NB4 (cell line): ENCODE results near the gene CBFA2T2.

ENCODE experiments used
- MYC ChIP-seq: IDR thresholded peaks from 2 replicates; pipeline ENCODE4 v1.6.1; 2011; ENCODE audit warnings: low read depth, low read length
- TF ChIP-seq, protein P1 (sequence below): IDR thresholded peaks from one replicate; pipeline ENCODE4 v1.5.1; 2012; ENCODE audit warnings: low read depth, low read length

DNA sequence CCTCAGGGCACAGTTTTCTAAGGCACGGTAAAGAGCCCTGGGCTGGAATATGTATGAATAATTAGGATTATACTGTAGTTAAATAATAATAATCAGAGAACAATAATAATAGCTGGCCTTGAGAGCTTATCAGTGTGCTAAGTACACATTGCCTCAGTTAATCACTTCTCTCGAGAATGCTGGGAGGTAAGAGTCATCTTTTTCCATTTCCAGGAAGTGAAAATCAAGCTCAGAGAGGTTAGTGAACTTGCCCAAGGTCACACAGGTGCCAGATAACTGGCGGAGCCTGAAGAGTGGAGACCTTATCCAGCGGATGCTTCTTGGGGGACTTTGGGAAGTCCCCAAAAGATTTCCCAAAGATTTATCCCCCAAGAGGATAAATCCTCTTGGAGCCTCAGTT lies 19.4 kb upstream of the CBFA2T2 start:
- TF ChIP-seq, protein P1, sequence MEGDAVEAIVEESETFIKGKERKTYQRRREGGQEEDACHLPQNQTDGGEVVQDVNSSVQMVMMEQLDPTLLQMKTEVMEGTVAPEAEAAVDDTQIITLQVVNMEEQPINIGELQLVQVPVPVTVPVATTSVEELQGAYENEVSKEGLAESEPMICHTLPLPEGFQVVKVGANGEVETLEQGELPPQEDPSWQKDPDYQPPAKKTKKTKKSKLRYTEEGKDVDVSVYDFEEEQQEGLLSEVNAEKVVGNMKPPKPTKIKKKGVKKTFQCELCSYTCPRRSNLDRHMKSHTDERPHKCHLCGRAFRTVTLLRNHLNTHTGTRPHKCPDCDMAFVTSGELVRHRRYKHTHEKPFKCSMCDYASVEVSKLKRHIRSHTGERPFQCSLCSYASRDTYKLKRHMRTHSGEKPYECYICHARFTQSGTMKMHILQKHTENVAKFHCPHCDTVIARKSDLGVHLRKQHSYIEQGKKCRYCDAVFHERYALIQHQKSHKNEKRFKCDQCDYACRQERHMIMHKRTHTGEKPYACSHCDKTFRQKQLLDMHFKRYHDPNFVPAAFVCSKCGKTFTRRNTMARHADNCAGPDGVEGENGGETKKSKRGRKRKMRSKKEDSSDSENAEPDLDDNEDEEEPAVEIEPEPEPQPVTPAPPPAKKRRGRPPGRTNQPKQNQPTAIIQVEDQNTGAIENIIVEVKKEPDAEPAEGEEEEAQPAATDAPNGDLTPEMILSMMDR: no peak
- TF ChIP-seq MYC: no peak
